ENCODE measurements around the gene STAT4. TPM values are rescaled to one million over a fixed set of nuclear protein-coding genes. Genes with fewer than 3 reads are reported as not detected.
"Not testable (repeated sequence)": the region's sequence is repeated elsewhere in the genome, so short reads cannot be mapped to it uniquely, and the experiment has no call there.

Gene STAT4
- total and polyA plus RNA-seq, 4 donors = 2.5 to 11.5 (median 5.6) TPM

GRCh38 chr2:190996338-190996946 lies 154.4 kb downstream of the STAT4 start:
- Histone ChIP-seq H3K4me1 (ENCODE audit: control insufficient read depth in 5 of 5, insufficient read depth in 5 of 5, low read length in 5 of 5) (peaks cover 0 to 1% (median 0%) of the 10 kb centered on the region in 5 donors), H3K9me3 (ENCODE audit: control insufficient read depth in 4 of 4, insufficient read depth in 3 of 4, low read length in 3 of 4) (no peaks in the 10 kb centered on the region), H3K9ac (ENCODE audit: insufficient read depth in 1 of 2, low read length in 2 of 2) (no peak overlapping the region), H3K36me3 (ENCODE audit: control insufficient read depth in 4 of 4, insufficient read depth in 4 of 4, low read length in 4 of 4) (peaks cover 40 to 53% (median 50%) of the 10 kb centered on the region in 4 donors), H3K27me3 (ENCODE audit: control insufficient read depth in 3 of 3, insufficient read depth in 3 of 3, low read length in 2 of 3) (no peaks in the 10 kb centered on the region), H3K27ac (ENCODE audit: low read depth in 1 of 2, low read length in 1 of 2) (no peak overlapping the region), H3K4me3 (no peak overlapping the region)
- peak; percentile 56 for ATAC-seq (ENCODE audit: insufficient read depth, low FRiP score)
- peak; percentile 0 for TF ChIP-seq CTCF (IDR thresholded peaks at IDR 0.05; ENCODE audit: control extremely low read depth, extremely low read depth)
- 86 to 90% methylated on average over 5 of the region's 5 CpGs for WGBS, 2 donors
- DNase-seq = peak; percentile 18 to 37 (median 31)

DNA sequence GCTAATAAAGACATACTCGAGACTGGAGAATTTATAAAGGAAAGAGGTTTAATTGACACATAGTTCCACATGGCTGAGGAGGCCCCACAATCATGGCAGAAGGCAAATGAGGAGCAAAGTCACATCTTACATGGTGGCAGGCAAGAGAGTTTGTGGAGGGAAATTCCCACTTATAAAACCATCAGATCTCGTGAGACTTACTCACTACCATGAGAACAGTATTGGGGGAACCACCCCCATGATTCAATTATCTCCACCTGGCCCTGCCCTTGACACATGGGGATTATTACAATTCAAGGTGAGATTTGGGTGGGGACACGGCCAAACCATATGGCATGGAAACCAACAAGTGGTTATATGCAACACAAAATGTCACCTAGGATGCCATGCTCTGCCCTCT lies 155.5 kb downstream of the STAT4 start:
- not testable (repeated sequence) for H3K4me3 ChIP-seq; H3K9ac ChIP-seq (ENCODE audit: insufficient read depth in 1 of 2, low read length in 2 of 2); ATAC-seq (ENCODE audit: insufficient read depth, low FRiP score); DNase-seq; H3K27me3 ChIP-seq (ENCODE audit: control insufficient read depth in 3 of 3, insufficient read depth in 3 of 3, low read length in 2 of 3); H3K4me1 ChIP-seq (ENCODE audit: control insufficient read depth in 5 of 5, insufficient read depth in 5 of 5, low read length in 5 of 5); H3K9me3 ChIP-seq (ENCODE audit: control insufficient read depth in 4 of 4, insufficient read depth in 3 of 4, low read length in 3 of 4); H3K27ac ChIP-seq (ENCODE audit: low read depth in 1 of 2, low read length in 1 of 2)
- peaks cover 44 to 54% (median 46%) of the 10 kb centered on the region in 4 donors for H3K36me3 ChIP-seq (ENCODE audit: control insufficient read depth in 4 of 4, insufficient read depth in 4 of 4, low read length in 4 of 4)
- 92 to 98% methylated on average over 3 of the region's 3 CpGs for WGBS, 2 donors

DNA sequence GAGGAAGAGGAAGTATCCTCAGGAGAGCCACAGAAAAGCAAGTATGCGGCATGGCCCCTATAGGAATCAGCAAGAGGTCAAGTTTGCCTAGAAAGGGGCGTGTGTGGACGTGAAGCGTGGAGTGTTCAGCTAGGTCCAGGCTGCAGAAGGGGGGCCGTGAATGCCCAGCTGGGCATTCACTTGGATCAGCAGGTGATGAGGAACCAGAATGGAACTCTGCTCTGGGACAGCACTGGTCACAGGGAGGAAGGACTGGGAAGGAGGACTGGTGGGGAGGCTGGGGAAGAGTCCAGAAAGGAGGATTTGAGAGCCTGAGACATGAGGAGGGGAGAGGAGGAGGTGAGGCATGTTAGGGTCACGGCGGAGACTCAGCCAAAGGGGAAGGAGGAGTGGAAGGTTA lies 156.6 kb downstream of the STAT4 start:
- WGBS, 2 donors = 97 to 98% methylated on average over 7 of the region's 7 CpGs
- Histone ChIP-seq H3K9me3 (ENCODE audit: control insufficient read depth in 4 of 4, insufficient read depth in 3 of 4, low read length in 3 of 4) (no peaks in the 10 kb centered on the region), H3K27ac (ENCODE audit: low read depth in 1 of 2, low read length in 1 of 2) (no peak overlapping the region), H3K9ac (ENCODE audit: insufficient read depth in 1 of 2, low read length in 2 of 2) (no peak overlapping the region), H3K4me3 (no peak overlapping the region), H3K36me3 (ENCODE audit: control insufficient read depth in 4 of 4, insufficient read depth in 4 of 4, low read length in 4 of 4) (peaks cover 36 to 54% (median 45%) of the 10 kb centered on the region in 4 donors), H3K27me3 (ENCODE audit: control insufficient read depth in 3 of 3, insufficient read depth in 3 of 3, low read length in 2 of 3) (no peaks in the 10 kb centered on the region), H3K4me1 (ENCODE audit: control insufficient read depth in 5 of 5, insufficient read depth in 5 of 5, low read length in 5 of 5) (peaks cover 0 to 1% (median 0%) of the 10 kb centered on the region in 5 donors)
- no peak for TF ChIP-seq CTCF (IDR thresholded peaks at IDR 0.05; ENCODE audit: control extremely low read depth, extremely low read depth)
- ATAC-seq (ENCODE audit: insufficient read depth, low FRiP score) (no peak), DNase-seq (no peak)

DNA sequence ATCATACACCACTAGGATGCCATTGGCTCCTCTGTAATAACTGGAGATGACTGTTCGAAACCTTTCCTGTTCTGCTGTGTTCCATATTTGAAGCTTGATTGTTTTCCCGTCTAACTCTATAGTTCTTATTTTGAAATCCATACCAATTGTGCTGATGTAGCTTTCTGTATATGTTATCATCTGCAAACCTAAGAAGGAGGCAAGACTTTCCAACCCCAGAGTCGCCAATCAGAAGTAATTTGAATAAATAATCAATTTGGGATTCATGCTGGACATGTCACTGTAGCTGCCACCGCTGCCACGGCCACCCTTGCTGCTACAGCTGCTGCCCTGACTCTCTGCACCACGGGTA lies 157.5 kb downstream of the STAT4 start:
- no peak for DNase-seq
- Histone ChIP-seq H3K4me1 (ENCODE audit: control insufficient read depth in 5 of 5, insufficient read depth in 5 of 5, low read length in 5 of 5) (peaks cover 0 to 1% (median 0%) of the 10 kb centered on the region in 5 donors), H3K9me3 (ENCODE audit: control insufficient read depth in 4 of 4, insufficient read depth in 3 of 4, low read length in 3 of 4) (no peaks in the 10 kb centered on the region), H3K27me3 (ENCODE audit: control insufficient read depth in 3 of 3, insufficient read depth in 3 of 3, low read length in 2 of 3) (no peaks in the 10 kb centered on the region), H3K36me3 (ENCODE audit: control insufficient read depth in 4 of 4, insufficient read depth in 4 of 4, low read length in 4 of 4) (peaks cover 39 to 52% (median 46%) of the 10 kb centered on the region in 4 donors), H3K9ac (ENCODE audit: insufficient read depth in 1 of 2, low read length in 2 of 2) (no peak overlapping the region), H3K27ac (ENCODE audit: low read depth in 1 of 2, low read length in 1 of 2) (no peak overlapping the region), H3K4me3 (no peak overlapping the region)
- ATAC-seq (ENCODE audit: insufficient read depth, low FRiP score) = no peak
- 95 to 99% methylated on average over 6 of the region's 6 CpGs for WGBS, 2 donors
- no peak for TF ChIP-seq CTCF (IDR thresholded peaks at IDR 0.05; ENCODE audit: control extremely low read depth, extremely low read depth)
